GM11168 (cell line): ENCODE results near the gene CFAP46.

ENCODE experiments used
- in situ Hi-C: fragments of 300-500 bp; cut with MboI; formaldehyde crosslinking; loops from one replicate; pipeline ENCODE4 v1.12.0; 2022; ENCODE audit warnings: low sequenced_read_pairs; ENCODE audit not compliant: unreplicated experiment

The CFAP46 gene

DNA sequence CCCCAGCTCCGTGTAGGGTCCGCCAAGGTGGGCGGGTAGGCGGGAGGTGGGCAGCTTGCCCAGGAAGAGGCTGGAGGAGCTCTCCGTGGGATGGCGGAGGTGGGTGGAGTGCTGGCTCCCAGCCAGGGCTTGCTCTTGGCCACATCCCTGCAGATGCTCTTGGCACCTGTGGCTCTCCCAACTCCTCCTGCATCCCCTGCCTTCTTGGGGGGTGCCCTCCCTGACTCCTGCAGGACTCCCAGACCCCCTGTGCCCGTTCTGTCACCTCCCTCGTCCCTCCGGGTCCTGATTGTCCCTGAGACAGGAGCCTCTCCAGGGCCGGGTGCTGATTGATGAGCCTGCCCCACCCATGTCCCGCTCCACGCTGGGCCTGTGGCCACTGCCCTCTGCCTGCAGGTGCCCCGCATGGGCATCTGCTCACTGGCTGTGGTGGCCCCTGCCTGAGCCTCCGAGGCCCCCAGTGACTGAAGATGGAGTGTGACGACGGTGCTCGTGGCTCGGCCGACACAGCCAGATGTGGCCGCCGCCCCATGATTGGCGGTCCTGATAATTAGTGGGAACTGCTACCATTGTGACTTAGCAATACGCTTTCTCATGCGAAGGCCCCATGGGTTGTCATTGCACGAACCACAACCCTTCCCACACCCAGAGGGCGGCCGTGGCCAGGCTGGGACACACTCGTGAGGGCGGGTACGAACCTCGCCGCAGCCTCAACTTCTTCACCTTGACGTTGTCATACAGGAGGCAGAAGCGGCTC, 23.6 kb downstream of the CFAP46 start:
- in situ Hi-C loops: no loop called here

DNA sequence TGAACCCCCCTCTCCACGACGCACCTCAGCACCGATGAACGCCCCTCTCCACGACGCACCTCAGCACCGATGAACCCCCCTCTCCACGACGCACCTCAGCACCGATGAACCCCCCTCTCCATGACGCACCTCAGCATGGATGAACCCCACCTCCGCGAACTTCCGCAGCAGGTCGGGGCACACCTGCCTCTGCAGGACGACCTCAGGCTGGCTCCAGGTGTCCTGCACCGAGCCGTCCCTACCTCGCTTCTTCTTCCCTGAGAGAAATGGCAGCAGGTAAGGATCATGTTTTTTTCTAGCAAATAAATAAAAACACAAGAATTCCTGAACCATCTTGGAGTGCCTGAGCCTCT, 24.1 kb downstream of the CFAP46 start:
- in situ Hi-C loops: no loop called here

DNA sequence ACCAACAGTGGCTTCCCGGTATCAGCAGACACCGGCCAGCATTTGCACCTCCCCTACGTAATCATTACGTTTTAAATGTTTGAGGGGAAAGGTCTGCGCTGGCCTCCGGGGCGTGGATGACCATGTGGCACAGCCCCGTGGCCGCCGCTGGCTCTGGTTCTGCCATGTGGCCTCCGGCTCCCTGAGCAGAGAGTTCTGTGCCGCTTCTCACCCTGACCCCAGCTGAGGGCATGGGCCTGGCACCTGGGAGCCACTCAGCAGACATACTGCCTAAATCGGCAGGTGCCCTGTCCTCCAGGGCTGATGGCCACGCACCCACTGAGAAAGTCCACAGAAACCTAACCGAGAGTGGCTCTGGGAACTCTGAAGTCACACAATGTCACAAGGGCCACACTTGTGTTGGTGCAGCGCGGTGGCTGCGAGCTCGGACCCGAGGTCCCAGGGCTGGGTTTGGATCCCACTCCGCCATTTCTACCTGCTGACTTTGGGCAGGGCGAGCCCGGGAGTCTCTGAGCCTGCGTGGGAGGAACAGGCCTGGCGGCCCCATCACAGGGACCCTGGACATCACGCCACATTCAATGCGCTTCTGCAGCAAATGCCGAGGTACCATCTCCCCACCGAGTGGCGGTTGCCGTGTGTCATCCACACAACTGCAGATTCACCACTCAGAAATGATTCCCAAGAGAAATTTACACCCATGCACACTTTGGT, 25.3 kb downstream of the CFAP46 start:
- in situ Hi-C loops: no loop called here

- in situ Hi-C loops: no loop called here
Observed at GRCh38 chr10:132916421-132916841, 25.9 kb downstream of the CFAP46 start.

DNA sequence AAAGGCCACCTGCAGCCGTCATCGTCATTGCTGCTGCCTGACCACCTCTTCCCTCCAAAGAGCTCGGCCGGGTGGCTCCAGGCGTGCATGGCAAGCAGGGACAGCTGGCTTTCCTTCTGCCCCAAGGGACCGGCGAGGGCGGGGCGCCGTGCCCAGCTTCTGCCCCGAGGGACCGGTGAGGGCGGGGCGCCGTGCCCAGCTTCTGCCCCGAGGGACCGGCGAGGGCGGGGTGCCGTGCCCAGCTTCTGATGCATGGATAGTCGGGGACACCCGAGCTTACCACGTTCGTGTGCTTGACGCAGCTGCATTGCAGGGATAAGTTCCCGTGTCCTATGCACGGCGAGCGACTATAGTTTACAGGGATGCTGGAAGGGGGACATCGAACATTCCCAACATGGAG, 27.0 kb downstream of the CFAP46 start:
- in situ Hi-C loops: no loop called here

- in situ Hi-C loops: no loop called here
Observed at GRCh38 chr10:132914732-132915131, 27.6 kb downstream of the CFAP46 start.

DNA sequence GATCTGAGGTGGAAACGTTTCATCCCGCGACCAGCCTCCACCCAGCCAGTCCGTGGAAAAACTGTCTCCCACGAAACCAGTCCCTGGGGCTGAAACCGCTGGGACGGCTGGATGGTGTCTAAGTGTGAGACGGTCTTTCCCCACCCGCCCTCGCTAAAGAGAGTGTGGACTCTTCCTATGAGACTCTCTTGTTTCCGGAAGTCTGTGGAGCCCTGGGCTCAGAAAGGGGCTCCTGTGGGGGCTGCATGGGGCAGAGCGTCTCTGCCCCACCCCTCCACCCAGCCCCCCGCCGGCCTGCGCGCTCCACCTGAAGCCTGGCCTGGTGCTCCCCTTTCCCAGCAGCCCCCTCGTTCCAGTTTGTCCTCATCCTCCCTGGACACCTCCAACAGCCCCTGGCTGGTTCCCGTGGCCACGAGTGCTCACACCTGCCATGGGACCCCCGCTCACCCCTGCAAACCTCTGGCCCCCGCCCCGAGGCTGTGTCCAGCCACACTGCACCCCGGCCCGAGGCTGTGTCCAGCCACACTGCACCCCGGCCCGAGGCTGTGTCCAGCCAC, 28.7 kb downstream of the CFAP46 start:
- in situ Hi-C loops: no loop called here

DNA sequence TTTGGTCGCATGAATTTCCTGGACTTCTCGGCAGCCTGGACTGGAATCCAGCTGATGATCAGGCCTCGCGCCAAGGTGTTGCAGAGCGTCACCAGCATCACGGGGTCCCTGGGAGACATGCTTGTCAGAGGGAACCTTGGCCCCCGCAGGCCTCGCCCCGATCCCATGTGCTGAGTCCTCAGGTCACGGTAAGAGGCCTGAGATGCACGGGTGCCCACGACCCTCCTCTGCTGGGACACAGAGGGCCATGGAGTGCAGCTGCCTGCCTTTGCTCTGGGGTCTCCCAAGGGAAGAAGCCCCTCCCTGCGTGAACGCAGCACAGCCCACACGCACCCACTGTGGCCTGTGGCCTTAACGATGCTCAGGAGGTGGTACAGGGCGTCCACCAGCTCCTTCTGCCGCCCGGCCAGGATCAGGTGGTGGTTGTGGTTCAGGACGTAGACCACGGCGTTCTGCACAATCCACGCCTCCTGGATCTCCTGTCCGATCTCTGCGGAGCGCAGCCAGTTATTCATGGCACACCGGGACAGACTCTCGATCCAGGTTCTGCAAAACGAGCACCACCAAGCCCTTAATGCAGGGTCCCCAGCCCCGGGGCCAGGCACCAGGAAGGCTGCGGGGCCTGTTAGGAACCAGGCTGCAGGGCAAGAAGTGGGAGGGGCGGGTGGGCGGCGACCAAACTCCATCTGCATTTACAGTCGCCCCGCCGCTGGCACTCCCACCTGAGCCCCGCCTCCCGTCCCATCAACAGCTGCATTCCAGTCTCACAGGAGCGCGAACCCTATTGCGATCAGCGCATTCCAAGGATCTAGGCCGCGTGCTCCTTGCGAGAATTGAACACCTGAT, 29.4 kb downstream of the CFAP46 start:
- in situ Hi-C loops: no loop called here

GRCh38 chr10:132912225-132912712, 30.1 kb downstream of the CFAP46 start:
- in situ Hi-C loops: no loop called here

GRCh38 chr10:132911786-132912097, 30.6 kb downstream of the CFAP46 start:
- in situ Hi-C loops: no loop called here

DNA sequence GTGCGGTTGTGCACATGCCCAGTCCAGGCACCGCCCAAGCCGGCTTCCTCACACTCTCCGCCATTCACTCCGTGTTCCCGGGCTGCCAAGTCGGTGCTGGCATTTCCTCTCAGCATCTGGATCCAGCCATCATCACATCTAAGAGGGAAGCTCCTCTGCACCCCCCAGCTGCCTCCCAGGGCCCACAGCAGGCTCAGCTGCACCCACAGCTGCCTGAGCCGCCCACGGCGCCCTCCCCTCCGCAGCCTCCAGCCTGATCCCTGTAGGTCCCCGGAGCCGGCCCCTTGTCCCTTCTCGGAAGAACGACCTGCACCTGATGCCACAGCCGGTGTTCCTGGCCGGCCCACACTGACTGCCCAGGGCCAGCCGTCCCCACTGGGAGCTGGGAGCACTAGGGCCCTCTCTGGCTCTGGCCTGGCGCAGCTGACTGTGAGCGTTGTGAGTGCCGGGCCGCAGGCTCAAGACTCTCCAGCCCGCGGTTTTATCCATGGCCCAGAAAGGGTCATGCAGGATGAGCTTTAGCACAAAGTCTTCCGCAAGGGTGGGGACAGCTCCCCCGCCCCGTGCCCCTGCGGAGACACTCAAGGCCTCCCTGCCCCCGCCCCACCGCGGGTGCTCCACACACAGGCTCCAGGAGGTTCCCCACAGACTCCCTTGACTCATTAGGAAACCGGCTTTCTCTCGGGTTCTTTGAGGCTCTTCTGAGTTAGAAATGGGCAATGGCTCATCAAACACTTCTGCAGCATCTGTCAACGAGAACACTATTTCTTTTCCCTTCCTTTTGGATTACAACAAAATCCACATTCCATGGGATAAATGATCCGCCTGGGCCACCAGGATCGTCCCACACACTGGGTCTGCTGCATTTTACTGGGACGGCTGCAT, 31.2 kb downstream of the CFAP46 start:
- in situ Hi-C loops: no loop called here

DNA sequence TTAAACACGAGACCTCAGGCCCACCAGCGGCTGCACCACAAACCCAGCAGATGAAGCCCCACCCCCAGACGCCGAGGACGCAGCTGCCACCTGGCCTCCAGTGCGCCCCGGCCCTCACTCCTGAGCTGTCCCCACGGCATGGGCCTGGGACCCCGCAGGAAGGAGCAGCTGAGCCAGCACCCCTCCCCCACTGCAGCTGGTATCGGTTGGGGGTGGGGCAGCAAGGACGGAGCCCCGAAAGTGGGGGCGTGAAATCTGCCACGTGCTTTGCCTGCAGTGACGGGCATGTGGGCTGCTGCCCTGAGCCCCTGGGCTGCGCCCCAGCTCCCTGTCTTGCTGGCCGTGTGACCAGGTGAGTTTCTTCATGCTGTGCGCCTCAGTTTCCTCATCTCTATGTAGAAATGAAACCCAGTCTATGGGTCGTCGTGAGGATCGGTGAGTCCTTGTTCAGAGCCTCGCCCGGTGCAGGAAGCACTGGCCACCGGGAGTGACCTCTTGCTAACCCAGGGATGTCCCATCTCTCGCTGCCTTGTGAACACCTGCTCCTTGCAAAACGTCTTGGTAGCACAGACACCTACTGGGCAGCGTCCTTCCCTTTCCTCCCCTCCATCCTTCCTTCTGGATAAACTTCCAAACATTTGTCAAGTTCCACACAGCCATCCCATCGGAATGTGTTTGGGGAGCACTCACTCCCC, 32.0 kb downstream of the CFAP46 start:
- in situ Hi-C loops: no loop called here

- in situ Hi-C loops: no loop called here
Observed at GRCh38 chr10:132909491-132910071, 32.8 kb downstream of the CFAP46 start.

DNA sequence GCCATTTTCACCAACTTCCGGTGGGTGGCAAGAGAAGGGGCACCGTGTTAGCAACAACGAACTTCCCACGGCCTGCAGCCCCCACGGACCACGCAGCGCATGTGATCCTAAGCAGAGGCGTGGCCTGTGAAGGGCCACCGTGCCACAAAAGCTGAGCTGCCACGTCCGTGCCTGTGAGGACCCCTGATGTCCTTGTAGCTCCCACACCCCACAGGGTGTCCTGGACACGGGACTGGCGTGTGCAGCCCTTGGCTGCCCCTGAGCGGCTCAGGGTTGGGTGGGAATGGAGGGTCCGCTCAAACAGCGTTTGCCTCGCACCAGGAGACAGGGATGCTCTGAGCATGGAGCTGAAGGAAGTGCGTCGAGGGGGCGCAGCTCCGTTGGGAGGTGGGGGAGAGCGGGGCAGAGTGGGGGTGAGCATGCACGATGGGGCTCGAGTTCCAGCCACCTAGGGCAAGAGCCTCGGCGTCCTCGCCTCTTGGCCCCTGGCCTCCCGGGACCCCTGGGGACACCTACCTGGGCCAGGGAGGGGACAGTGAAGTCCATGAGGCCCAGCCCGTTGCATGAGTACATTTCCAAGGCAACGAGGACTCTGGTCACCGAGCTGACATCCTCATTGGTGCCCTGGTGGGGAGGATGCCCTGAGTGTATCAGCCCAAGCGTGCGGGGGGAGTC, 33.6 kb downstream of the CFAP46 start:
- in situ Hi-C loops: no loop called here

DNA sequence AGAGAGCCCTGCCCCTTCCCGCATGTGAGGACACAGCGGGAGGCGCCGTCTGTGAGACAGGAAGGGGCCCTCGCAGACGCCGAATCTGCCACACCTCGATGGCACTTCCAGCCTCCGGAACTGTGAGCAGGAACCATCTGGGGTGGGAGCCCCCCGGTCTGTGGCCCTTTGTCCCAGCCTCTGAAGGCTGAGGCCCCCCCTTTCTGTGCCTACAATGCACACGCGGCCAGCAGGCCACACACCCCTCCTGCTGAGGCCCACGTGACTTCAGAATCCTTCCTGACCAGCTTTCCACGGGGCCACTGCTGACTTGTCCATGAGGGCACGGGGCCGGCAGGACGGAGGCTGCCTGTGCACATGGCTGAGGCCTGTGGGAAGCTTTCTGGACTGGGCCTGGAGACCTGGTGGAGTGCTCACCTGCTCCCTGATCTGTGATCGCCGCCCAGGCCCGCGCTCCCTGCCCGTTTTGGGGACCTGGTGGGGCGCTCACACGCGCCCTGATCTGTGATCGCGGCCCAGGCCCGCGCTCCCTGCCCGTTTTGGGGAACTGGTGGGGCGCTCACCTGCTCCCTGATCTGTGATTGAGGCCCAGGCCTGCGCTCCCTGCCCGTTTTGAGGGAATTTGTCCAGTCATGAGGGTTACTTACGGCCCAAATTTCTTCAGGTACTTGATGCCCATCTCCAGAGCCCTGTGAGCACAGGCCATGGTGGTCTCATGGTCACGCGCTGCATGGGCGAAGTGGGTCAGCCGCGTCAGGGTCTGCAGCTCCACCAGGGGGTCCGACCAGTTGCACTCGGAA, 34.3 kb downstream of the CFAP46 start:
- in situ Hi-C loops: no loop called here

DNA sequence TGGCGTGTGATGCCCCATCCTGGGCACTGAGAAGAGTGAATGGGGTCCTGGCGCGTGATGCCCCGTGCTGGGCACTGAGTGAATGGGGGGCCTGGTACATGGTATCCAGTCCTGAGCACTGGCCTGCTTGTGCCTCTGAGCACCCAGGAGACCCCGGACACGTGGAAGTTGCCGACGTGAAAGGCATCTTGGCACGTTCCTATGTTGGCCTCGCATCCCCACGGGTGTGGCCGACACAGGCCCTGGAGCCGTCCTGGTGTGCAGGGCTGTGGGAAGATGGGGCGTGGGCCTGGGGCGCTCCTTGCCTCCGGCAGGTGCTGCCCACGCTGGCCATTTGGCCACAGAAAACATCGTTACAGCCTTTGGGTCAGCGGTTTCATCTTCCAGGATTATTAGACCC, 35.5 kb downstream of the CFAP46 start:
- in situ Hi-C loops: no loop called here

DNA sequence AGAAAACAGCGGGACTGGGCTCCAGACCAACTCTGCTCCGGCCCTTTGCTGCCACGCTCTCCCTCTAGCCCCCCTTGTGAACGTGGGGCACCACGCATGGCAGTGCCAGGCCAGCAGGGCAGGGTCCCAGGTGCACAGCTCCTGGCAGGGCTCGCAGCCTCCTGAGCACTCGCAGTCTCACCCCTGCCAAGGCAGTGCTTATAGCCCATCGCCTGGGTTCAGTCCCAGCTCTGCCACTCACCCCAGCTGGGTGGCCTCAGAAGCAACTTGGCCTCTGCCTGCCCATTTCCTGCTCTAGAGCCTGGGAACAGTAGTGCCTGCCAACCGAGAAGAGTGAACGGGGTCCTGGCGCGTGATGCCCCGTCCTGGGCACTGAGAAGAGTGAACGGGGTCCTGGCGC, 36.3 kb downstream of the CFAP46 start:
- in situ Hi-C loops: no loop called here

DNA sequence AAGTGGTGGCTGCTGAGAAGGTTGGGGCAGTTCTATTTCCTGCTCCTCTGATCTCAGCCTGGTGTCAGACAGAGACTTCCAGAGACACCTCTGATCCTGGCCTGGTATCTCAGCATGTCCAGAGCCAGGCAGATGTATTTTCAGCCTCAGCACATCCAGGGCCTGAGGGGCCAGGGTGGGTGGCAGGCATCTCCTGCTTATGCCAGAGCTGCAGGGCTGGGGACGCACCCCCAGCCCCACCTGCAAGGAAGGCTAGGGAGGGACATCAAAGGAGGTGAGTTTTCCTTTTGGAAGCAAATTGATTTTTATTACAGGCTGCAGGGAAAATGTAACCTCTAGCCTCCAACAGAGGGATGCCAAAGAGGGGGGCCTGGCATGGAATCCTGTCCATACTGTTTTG, 36.7 kb downstream of the CFAP46 start:
- in situ Hi-C loops: no loop called here
